Activated T-cell treated with anti-CD3 and anti-CD28 coated beads, Interleukin-2, amount 50 U/mL, for 4 hours (primary cell): ENCODE data around the gene FBXL14. TPM values are rescaled to one million over a fixed set of nuclear protein-coding genes. Genes with fewer than 3 reads are reported as not detected.

Experiments used
- ATAC-seq, 2 donors: fragments of 200-7000 bp; cut with Tn5 transposase; one replicate each; pipeline ENCODE4 v1.10.0; 2021
- DNase-seq: peaks from one replicate; pipeline ENCODE4 v3.0.0-alpha.2; 2020
- H3K27me3 Mint-ChIP-seq: one replicate; pipeline ENCODE4 v1.8.0; 2021; ENCODE audit warnings: low read depth, mixed read lengths
- H3K36me3 Mint-ChIP-seq: one replicate; pipeline ENCODE4 v1.8.0; 2022; ENCODE audit warnings: mixed read lengths; ENCODE audit not compliant: insufficient read depth
- H3K4me1 Mint-ChIP-seq: one replicate; pipeline ENCODE4 v1.8.0; 2021; ENCODE audit warnings: low read depth, mixed read lengths
- H3K4me3 Mint-ChIP-seq: one replicate; pipeline ENCODE4 v1.8.0; 2021; ENCODE audit warnings: mild to moderate bottlenecking, moderate library complexity, mixed read lengths
- H3K9me3 Mint-ChIP-seq: one replicate; pipeline ENCODE4 v1.8.0; 2021; ENCODE audit warnings: mixed read lengths
- total RNA-seq, 3 donors: library from RNA; stranded (reverse); gene quantifications; one replicate each; pipeline ENCODE4 v1.2.1, GENCODE V29; 2021

FBXL14 gene
- total RNA-seq, 3 donors from 2014 or later: 22.8 to 25.2 (median 23.7) TPM

- DNase-seq: no peak
- Mint-ChIP-seq H3K27me3 (peaks cover 65% of the 10 kb centered on the region), H3K9me3 (no peaks in the 10 kb centered on the region), H3K4me1 (peaks cover 30% of the 10 kb centered on the region), H3K36me3 (no peaks in the 10 kb centered on the region), H3K4me3 (peak overlapping the region; percentile 74)
- ATAC-seq: no peak
Observed at GRCh38 chr12:1531654-1532374, 62.6 kb downstream of the FBXL14 start.

GRCh38 chr12:1531153-1531653 is 63.2 kb downstream of the FBXL14 start:
- no peak for DNase-seq
- H3K4me1 Mint-ChIP-seq: peaks cover 30% of the 10 kb centered on the region
- H3K9me3 Mint-ChIP-seq: no peaks in the 10 kb centered on the region
- H3K4me3 Mint-ChIP-seq: peak overlapping the region; percentile 74
- H3K36me3 Mint-ChIP-seq: no peaks in the 10 kb centered on the region
- peaks cover 65% of the 10 kb centered on the region for H3K27me3 Mint-ChIP-seq
- peak; percentile 2 to 9 for ATAC-seq

GRCh38 chr12:1530592-1531152 is 63.7 kb downstream of the FBXL14 start:
- no peaks in the 10 kb centered on the region for H3K36me3 Mint-ChIP-seq
- peaks cover 63% of the 10 kb centered on the region for H3K27me3 Mint-ChIP-seq
- H3K9me3 Mint-ChIP-seq: no peaks in the 10 kb centered on the region
- H3K4me3 Mint-ChIP-seq: no peak overlapping the region
- no peak for DNase-seq
- peak; percentile 12 to 13 for ATAC-seq
- peaks cover 30% of the 10 kb centered on the region for H3K4me1 Mint-ChIP-seq

- Mint-ChIP-seq H3K27me3 (peaks cover 65% of the 10 kb centered on the region), H3K36me3 (no peaks in the 10 kb centered on the region)
- no peak for DNase-seq
Observed at GRCh38 chr12:1529862-1530591, 64.4 kb downstream of the FBXL14 start.

GRCh38 chr12:1529228-1529861 is 65.0 kb downstream of the FBXL14 start:
- Mint-ChIP-seq H3K36me3 (no peaks in the 10 kb centered on the region), H3K4me3 (peak overlapping the region; percentile 80), H3K4me1 (peaks cover 30% of the 10 kb centered on the region), H3K9me3 (no peaks in the 10 kb centered on the region), H3K27me3 (peaks cover 71% of the 10 kb centered on the region)
- ATAC-seq (no peak), DNase-seq (no peak)

More at GRCh38 chr12:1529862-1530591, 64.4 kb downstream of the FBXL14 start:
- Mint-ChIP-seq H3K4me1 (peaks cover 30% of the 10 kb centered on the region), H3K9me3 (no peaks in the 10 kb centered on the region), H3K4me3 (peak overlapping the region; percentile 80)
- peak; percentile 9 to 12 for ATAC-seq

- H3K4me1 Mint-ChIP-seq: peaks cover 26% of the 10 kb centered on the region
- H3K9me3 Mint-ChIP-seq: no peaks in the 10 kb centered on the region
- ATAC-seq (no peak), DNase-seq (no peak)
- no peaks in the 10 kb centered on the region for H3K36me3 Mint-ChIP-seq
- H3K4me3 Mint-ChIP-seq: no peak overlapping the region
- peaks cover 75% of the 10 kb centered on the region for H3K27me3 Mint-ChIP-seq
Observed at GRCh38 chr12:1528791-1529190, 65.6 kb downstream of the FBXL14 start.

- Mint-ChIP-seq H3K27me3 (peaks cover 75% of the 10 kb centered on the region), H3K4me1 (peaks cover 16% of the 10 kb centered on the region), H3K9me3 (no peaks in the 10 kb centered on the region), H3K4me3 (no peak overlapping the region), H3K36me3 (no peaks in the 10 kb centered on the region)
- no peak for ATAC-seq
- DNase-seq: no peak
Observed at GRCh38 chr12:1527789-1528188, 66.6 kb downstream of the FBXL14 start.

GRCh38 chr12:1525858-1526257 is 68.5 kb downstream of the FBXL14 start:
- no peak for ATAC-seq
- peaks cover 60% of the 10 kb centered on the region for H3K27me3 Mint-ChIP-seq

GRCh38 chr12:1523558-1524050 is 70.8 kb downstream of the FBXL14 start:
- peaks cover 58% of the 10 kb centered on the region for H3K27me3 Mint-ChIP-seq
- H3K4me1 Mint-ChIP-seq: no peaks in the 10 kb centered on the region
- no peaks in the 10 kb centered on the region for H3K9me3 Mint-ChIP-seq
- no peak for ATAC-seq
- H3K36me3 Mint-ChIP-seq: no peaks in the 10 kb centered on the region
- DNase-seq: no peak
- no peak overlapping the region for H3K4me3 Mint-ChIP-seq

More at GRCh38 chr12:1525858-1526257, 68.5 kb downstream of the FBXL14 start:
- Mint-ChIP-seq H3K36me3 (no peaks in the 10 kb centered on the region), H3K4me1 (peaks cover 3% of the 10 kb centered on the region), H3K4me3 (no peak overlapping the region), H3K9me3 (no peaks in the 10 kb centered on the region)
- no peak for DNase-seq

- DNase-seq (no peak), ATAC-seq (no peak)
- no peaks in the 10 kb centered on the region for H3K36me3 Mint-ChIP-seq
- peaks cover 60% of the 10 kb centered on the region for H3K27me3 Mint-ChIP-seq
- H3K9me3 Mint-ChIP-seq: no peaks in the 10 kb centered on the region
- H3K4me3 Mint-ChIP-seq: no peak overlapping the region
- H3K4me1 Mint-ChIP-seq: no peaks in the 10 kb centered on the region
Observed at GRCh38 chr12:1523046-1523445, 71.3 kb downstream of the FBXL14 start.

- no peak for DNase-seq
- H3K27me3 Mint-ChIP-seq: peaks cover 33% of the 10 kb centered on the region
- H3K36me3 Mint-ChIP-seq: no peaks in the 10 kb centered on the region
- H3K9me3 Mint-ChIP-seq: no peaks in the 10 kb centered on the region
- no peak overlapping the region for H3K4me3 Mint-ChIP-seq
- H3K4me1 Mint-ChIP-seq: no peaks in the 10 kb centered on the region
- no peak for ATAC-seq
Observed at GRCh38 chr12:1519642-1520041, 74.7 kb downstream of the FBXL14 start.

- Mint-ChIP-seq H3K27me3 (peaks cover 25% of the 10 kb centered on the region), H3K36me3 (no peaks in the 10 kb centered on the region), H3K4me3 (no peak overlapping the region), H3K9me3 (no peaks in the 10 kb centered on the region), H3K4me1 (no peaks in the 10 kb centered on the region)
- DNase-seq: no peak
- ATAC-seq: no peak
Observed at GRCh38 chr12:1518591-1519516, 75.5 kb downstream of the FBXL14 start.

GRCh38 chr12:1517734-1518525 is 76.5 kb downstream of the FBXL14 start:
- no peak for DNase-seq
- H3K4me3 Mint-ChIP-seq: no peak overlapping the region
- H3K36me3 Mint-ChIP-seq: no peaks in the 10 kb centered on the region
- no peaks in the 10 kb centered on the region for H3K4me1 Mint-ChIP-seq
- ATAC-seq: no peak
- no peaks in the 10 kb centered on the region for H3K9me3 Mint-ChIP-seq
- H3K27me3 Mint-ChIP-seq: peaks cover 21% of the 10 kb centered on the region
